Activated gamma-delta T cell treated with anti-CD3 and anti-CD28 coated beads, Interleukin-2, amount 50 U/mL, for 16 hours (primary cell): ENCODE results near the gene PLA2G4E.

ENCODE experiments used
- DNase-seq: peaks from one replicate; pipeline ENCODE4 v3.0.0-alpha.2; 2020; ENCODE audit warnings: low read depth

Gene PLA2G4E

GRCh38 chr15:42053010-42053409 lies 32.2 kb upstream of the PLA2G4E start:
- no peak for DNase-seq

- DNase-seq, result no peak
Observed at GRCh38 chr15:42050484-42051255, 29.8 kb upstream of the PLA2G4E start.

DNA sequence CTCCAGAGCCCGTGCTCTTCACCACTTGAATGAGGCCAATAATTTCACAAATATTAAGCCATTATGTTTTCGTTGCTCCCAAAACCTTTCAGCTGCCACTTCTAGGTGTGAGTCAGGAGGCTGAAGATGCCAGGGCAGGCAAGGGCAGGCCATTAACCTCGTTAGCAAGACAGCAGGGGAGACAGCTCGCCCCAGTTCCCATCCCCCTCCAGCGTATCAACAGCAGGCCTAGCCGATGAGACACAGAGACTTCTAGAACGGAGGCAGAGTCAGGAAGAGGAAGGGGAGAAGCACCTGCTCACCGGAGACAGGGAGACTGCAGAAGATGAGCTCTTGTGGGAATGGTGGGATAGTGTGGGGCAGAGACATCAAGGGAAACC lies 28.0 kb upstream of the PLA2G4E start:
- no peak for DNase-seq

- no peak for DNase-seq
Observed at GRCh38 chr15:42048080-42048820, 27.4 kb upstream of the PLA2G4E start.

DNA sequence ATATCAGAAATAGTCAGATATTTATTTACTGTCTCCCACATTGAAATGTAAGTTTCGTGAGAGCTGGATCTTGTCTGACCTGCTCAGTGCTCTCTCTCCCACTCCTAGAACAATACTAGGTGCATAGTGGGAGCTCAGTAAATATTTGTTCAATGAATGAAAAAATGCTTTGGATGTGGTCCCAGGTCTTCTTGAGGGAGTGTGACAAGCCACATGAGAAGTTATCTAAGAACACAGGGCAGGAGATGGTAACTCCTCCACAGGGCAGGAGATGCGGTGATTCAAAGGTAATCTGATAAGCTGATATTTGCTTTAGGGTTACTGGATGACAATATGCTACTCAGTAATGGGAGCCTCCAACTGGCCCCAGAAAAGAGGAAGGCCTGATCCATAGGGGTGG lies 25.8 kb upstream of the PLA2G4E start:
- DNase-seq, result no peak

DNA sequence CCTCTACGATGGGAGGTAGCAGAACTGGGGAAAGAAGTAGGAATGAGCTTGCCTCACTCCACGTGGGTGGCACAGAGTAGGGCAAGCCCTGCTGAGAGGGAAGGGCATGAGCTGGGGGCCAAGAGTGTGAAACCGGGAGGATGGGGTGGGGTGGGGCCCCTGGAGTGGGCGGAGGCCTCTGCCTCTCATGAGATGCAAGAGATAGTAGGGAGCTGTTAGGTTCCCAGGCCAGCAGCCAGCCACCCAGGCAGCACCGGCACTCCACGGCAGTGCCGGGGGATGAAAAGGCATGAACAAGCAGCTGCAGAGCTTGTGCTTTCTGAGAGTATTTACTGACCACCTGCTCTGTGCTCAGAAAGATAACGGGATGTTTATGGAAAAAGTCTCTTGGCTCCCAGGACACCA lies 24.4 kb upstream of the PLA2G4E start:
- no peak for DNase-seq

- DNase-seq, result no peak
Observed at GRCh38 chr15:42042602-42043400, 22.0 kb upstream of the PLA2G4E start.

GRCh38 chr15:42038401-42038800 lies 17.6 kb upstream of the PLA2G4E start:
- no peak for DNase-seq

DNA sequence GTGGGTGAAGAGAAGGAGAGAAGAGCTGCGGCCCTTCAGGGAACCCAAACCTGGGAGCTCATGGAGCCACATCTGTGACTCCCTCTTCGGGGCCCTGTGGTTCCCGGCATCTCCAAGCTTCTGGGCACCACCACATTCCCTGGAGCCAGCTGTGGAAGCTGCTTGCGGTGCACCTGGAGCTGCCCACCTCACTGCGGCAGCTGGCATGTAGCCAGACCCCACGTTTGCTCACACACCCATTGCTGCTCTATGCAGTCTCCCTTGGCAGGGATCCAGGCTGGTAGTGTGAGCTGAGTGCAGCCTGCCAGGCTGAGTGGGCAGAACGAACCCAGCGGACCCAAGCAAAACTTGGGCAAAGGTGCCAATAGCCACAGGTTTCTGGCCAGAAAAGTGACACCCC lies 16.8 kb upstream of the PLA2G4E start:
- DNase-seq, result no peak

DNA sequence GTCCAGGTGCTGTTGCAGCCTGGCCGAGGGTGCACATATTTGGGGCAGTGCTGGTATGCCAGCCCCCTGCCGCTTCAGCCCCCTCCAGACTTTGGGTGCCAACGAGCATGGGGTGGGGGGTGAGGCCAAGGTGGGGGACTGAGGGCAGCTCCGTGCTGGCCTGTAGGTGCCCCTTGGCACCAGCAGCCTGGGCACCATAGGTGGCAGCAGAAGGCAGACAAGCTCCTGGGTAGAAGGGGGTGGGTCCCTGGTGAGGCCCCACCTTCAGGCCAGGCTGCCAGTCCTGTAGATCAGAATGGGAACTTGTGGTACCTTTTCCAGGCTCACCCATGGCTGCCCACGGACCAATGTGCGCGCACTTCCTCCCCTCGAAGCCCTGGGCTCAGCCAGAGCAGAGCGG lies 16.1 kb upstream of the PLA2G4E start:
- DNase-seq, result no peak

DNA sequence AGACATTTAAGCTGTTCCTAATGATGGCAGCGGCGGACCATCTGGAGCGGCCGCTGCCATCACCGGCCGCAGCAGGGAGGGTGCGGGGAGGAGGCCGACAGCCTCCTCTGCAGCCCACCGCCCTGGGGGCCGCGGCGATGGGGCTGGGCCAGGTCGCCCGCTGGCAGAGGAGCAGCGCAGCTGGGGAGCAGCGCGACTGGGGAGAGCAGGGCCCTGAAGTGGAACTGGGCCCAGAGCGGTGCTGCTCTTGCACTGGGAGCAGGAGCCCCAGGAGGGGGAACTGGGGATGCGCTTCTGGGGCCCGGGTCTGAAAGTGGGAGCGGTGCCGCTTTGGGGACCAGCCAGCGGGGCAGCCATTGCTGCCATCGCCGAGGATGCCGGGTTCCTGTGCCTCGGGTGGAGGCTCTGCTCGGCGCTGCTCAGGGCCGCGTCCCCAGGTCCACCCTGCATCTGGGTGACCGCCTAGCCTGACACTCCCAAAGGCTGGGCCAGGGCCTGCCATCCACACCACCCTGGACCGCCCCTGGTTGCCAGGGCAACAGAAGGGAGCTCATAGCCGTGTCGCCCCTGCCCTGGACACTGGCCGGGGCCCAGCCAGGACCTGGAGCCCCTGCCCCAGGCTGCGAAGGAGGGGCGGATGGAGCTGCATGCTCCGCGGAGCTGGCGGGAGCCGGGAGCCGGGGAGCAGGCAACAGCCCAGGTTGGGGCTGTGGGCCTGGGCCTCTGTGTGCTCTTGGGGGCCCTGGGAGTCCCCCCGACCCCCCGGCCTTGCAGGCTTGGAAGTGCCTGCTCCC lies 15.5 kb upstream of the PLA2G4E start:
- no peak for DNase-seq

GRCh38 chr15:42035435-42035761 lies 14.6 kb upstream of the PLA2G4E start:
- no peak for DNase-seq

DNA sequence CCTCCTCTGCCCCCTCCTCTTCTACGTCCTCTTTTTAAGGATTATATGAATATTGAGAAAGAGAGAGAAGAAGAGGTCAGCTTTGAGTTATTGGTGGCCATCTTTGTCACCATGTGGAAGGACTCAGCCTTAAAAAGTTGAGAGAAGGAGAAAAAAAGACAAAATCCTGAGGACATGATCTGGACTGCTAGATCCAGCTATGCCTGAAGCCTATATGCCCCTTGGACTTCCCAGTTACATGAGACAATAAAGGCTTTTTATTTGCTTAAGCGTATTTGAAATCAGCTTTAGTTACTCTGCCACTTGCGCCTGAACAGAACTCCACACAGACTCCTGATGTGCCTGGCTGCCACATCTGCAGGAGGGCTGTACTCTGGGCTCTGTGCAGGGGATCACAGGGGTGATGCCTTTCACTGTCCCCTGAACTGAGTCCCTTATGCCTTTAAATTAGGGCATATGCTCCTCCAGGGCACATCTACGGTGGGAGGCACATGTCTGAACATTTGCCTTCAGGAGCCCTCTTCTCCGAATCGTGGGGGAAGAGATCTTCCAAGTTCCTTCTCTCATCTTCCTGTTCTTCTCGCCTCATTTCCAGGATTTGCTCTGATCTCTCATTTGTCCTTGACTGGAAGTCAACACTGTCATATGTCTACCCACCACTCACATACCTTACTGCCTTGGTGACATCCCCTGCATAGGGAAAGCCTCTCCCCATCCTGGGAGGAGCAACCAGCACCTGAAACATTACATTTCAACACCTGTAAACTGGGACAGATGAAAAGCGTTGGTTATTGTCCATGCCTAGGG lies 14.0 kb upstream of the PLA2G4E start:
- DNase-seq, result no peak

DNA sequence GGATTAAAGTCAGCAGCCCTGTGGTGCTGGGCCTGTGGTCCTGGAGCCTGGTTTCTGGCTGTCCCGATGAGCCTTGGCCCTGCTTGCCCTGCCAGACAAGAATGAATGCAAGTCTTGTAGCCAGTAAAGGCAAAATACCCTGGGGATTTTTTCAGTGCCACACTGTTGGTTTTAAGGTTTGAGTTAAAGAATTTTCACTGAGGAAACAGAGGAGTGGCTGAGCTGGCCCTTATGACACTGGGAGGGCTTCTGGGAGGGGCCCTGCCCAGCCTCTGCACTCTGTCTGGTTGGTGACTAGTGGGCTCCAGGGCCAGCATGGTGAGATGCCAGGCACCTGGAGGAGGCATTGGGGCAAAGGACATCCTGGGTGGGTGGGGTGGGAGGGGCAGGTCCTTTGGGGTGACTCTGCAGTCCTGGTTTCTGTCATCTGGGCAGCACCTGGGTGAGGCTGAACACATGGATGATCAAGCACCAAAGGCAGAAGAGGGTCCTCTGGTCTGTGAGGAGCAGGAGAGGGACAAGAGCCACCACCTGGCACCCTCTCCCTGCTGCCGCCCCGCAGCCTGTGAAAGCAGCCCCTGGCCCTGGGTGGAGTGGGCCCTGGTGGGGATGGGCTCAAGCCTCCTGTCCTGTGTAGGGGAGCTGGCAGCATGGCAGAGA lies 12.5 kb upstream of the PLA2G4E start:
- DNase-seq, result no peak

DNA sequence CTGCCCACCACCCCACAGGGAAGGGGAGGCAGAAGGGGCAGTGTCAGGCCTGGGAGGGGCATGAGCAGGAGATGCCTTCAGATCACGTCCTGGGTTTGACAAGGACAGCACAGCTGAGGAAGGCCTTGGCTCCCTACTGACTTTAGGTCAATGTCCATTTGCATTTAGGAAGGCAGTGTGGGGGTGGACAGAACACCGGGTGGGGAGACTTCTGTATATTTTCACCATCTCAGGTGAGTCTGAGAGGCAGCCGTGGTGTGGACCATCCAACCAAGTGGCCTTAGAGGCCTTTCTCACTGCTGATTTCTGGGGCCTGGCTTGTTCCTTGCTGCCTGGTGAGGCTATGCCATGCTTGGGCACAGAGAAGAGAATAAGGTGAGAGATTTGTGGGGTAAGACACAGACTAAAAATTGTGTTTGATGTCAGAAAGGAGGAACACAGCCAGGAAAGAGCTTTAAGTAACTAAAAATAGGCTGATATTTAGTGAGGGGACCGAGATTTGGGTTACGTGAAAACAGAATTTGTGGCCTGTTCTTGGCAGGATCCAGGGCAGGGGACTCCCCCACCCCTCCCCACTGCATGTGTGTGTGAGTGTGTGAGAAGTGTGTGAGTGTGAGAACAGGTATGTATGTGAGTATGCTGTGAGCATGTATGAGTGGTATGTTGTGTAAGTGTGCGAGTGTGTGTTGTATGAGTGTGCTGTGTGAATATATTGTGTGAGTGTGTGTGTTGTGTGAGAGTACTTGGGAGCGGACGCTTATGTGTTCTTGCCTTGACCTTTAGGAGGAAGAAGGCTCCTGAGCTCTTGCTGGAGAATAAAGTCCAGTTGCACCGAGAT lies 11.8 kb upstream of the PLA2G4E start:
- DNase-seq, result no peak

GRCh38 chr15:42031198-42031915 lies 10.5 kb upstream of the PLA2G4E start:
- DNase-seq, result no peak

GRCh38 chr15:42027521-42027920 lies 6.7 kb upstream of the PLA2G4E start:
- no peak for DNase-seq

DNA sequence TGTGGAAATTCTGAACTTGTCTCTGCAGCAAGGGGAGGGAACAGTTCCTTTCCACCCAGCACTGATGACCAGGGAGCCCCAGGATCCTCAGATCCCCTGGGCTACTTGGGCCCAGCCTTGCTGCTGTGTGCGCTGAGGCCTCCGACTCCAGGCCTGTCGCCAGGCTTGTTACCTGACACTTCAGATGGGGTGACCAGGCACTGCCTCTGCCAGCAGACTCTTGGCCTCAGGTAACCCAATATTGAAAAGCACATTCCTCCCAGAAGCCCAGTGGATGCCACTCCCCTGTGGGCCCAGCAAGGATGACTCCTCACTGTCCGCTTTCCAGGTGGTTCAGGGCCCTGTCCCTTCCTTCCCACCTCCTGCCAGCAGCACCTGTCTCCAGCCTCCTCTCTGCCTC lies 3.5 kb upstream of the PLA2G4E start:
- DNase-seq, result no peak

DNA sequence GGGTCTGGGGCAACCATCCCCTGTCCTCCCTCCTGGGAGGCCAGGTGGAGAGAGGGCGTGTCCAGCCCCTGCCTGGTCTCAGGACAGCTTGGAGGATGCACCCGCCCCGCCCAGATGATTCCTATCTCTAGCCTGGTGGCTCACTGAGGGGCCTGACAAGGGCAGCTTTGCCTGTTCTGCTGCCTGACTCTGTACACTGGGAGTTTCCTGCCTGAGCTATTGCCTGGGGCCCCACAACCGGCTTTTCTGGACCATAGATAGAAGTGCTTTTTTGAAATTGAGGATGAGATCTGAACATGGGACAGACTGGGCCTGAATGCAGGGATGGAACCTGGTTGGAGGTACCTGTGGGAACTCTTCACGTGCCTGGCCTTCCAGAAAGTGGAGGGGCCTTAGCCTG lies 751 bp upstream of the PLA2G4E start:
- no peak for DNase-seq
